ENCODE measurements around the gene NPDC1.
A peak's percentile ranks its signal among the peaks of the same experiment; 100 is the strongest.

The NPDC1 gene

DNA sequence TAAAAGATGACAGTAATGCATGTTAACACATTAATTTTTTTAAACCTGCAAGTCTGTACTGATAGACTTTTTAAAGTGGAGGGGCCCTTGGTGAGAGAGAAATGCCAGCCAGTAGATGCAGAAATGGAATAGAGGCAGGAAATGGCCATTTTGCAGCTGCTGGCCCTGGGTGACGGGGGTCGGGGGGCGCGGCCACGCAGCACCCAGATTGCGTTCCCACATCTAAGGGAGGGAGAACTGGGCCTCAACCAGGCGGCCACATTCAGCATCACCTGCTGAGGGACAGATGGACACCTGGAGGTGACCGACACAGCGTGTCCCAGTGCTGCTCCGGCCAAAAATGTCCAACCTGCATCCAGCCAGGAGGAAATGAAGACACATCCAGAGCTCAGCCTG, 43.3 kb downstream of the NPDC1 start:
- Histone ChIP-seq H3K27me3 (ENCODE audit: control insufficient read depth in 1 of 2, insufficient read depth in 2 of 2, low read length in 2 of 2) (peaks cover 0 to under 1% of the 10 kb centered on the region in 2 donors), H3K27ac (ENCODE audit: low read depth, low read length) (no peak overlapping the region), H3K36me3 (ENCODE audit: control insufficient read depth in 1 of 2, insufficient read depth in 2 of 2, low read length in 2 of 2) (no peaks in the 10 kb centered on the region), H3K9ac (ENCODE audit: low read depth in 1 of 2, low read length in 2 of 2) (no peak overlapping the region), H3K4me3 (ENCODE audit: low read depth in 1 of 2, low read length in 2 of 2) (no peak overlapping the region), H3K4me1 (ENCODE audit: control insufficient read depth in 1 of 2, insufficient read depth in 2 of 2, low read length in 2 of 2) (peaks cover under 1 to 1% of the 10 kb centered on the region in 2 donors), H3K9me3 (ENCODE audit: control insufficient read depth in 1 of 2, low read length in 2 of 2) (no peaks in the 10 kb centered on the region)

DNA sequence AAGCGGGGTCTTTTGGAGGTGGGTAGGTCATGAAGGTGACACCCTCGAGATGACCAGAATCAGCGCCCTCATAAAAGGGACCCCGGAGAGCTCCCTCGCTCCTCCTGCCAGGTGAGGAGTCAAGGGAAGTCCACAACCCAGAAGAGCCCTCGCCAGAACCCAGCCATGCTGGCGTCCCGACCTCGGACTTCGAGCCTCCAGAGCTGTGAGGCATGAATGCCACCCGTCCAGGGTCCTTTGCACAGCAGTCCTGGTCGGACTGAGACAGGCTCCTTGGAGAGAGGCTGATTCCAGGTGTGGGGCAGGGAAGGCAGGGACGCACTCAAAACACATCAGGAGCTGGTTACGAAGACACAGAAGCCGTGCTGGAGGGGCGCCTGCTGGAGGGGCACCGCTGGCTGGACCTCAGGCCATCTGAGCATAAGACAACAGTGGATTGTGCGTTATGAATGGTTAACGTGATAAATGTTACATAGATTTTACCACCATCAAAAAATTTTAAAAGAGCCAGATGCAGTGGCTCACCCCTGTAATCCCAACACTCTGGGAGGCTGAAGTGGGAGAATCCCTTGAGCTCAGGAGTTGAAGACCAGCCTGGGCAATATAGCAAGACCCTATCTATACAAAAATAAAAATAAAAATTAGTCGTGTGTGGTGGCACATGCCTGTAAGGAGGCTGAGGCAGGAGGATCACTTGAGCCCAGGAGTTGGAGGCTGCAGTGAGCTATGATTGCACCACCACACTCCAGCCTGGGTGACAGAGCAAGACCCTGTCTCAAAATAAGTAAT, 43.9 kb downstream of the NPDC1 start:
- Histone ChIP-seq H3K9me3 (ENCODE audit: control insufficient read depth in 1 of 2, low read length in 2 of 2) (no peaks in the 10 kb centered on the region), H3K36me3 (ENCODE audit: control insufficient read depth in 1 of 2, insufficient read depth in 2 of 2, low read length in 2 of 2) (no peaks in the 10 kb centered on the region), H3K4me3 (ENCODE audit: low read depth in 1 of 2, low read length in 2 of 2) (no peak overlapping the region), H3K27ac (ENCODE audit: low read depth, low read length) (no peak overlapping the region), H3K4me1 (ENCODE audit: control insufficient read depth in 1 of 2, insufficient read depth in 2 of 2, low read length in 2 of 2) (peaks cover 7% of the 10 kb centered on the region in 2 donors), H3K9ac (ENCODE audit: low read depth in 1 of 2, low read length in 2 of 2) (no peak overlapping the region), H3K27me3 (ENCODE audit: control insufficient read depth in 1 of 2, insufficient read depth in 2 of 2, low read length in 2 of 2) (peaks cover 0 to 5% of the 10 kb centered on the region in 2 donors)

DNA sequence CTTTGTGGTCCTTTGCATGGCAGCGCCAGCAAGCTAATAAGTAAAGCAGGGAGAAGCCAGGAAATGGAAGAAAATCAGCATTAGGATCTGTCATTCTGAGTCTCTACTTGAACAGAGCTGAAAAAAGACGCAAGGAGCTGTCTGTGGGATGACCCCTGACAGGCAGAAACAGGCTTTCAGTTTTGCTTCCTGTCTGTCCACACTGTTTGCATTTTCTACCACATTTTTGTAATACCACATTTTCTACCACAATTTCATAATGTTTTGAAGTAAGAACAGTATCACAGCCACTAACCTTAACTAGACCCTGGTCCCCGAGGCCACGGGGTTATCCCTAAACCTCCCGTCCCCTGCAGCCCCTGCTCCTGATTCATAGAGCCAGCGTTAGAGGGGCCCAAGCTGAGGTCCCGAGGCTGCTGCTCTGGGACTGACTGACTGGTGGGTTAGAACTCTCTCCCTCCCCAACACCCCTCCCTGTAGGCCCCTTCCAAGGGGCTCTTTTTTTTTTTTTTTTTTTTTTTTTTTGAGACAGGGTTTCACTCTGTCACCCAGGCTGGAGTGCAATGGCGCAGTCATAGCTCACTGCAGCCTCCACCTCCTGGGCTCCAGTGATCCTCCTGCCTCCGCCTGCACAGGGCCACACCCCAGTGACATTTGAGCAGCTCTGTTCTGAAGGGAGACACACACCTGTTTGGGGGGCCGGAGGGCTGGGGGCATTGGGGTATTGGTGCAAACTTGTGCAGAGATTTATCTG, 45.6 kb downstream of the NPDC1 start:
- H3K9ac ChIP-seq (ENCODE audit: low read depth in 1 of 2, low read length in 2 of 2), result peak overlapping the region in 1 of 2 donors; percentile 19
- H3K4me1 ChIP-seq (ENCODE audit: control insufficient read depth in 1 of 2, insufficient read depth in 2 of 2, low read length in 2 of 2), result peaks cover 20 to 22% of the 10 kb centered on the region in 2 donors
- H3K27me3 ChIP-seq (ENCODE audit: control insufficient read depth in 1 of 2, insufficient read depth in 2 of 2, low read length in 2 of 2), result peaks cover 0 to 12% of the 10 kb centered on the region in 2 donors
- peak overlapping the region in 1 of 2 donors; percentile 32 for H3K4me3 ChIP-seq (ENCODE audit: low read depth in 1 of 2, low read length in 2 of 2)
- no peaks in the 10 kb centered on the region for H3K9me3 ChIP-seq (ENCODE audit: control insufficient read depth in 1 of 2, low read length in 2 of 2)
- H3K27ac ChIP-seq (ENCODE audit: low read depth, low read length), result peak overlapping the region; percentile 56
- H3K36me3 ChIP-seq (ENCODE audit: control insufficient read depth in 1 of 2, insufficient read depth in 2 of 2, low read length in 2 of 2), result no peaks in the 10 kb centered on the region

DNA sequence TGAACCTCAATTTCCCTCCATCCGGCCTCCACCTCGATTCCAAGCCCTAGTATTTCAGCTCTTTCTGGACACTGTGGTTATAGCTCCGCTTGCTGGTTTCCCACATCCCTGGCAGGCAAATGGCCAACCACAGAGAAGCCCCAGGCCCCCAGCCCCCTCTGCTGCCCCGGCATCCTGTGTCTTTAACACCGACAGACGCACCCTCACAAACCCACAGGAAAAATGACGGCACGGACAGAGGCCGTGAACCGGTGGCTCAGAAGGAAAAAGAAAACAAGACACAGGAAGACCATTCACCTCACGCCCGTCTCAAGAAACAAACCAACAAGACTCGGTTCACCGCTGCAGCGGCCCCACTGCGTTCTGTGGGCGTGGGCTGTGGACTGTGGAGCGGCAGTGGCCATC, 48.1 kb downstream of the NPDC1 start:
- Histone ChIP-seq H3K9me3 (ENCODE audit: control insufficient read depth in 1 of 2, low read length in 2 of 2) (no peaks in the 10 kb centered on the region), H3K4me1 (ENCODE audit: control insufficient read depth in 1 of 2, insufficient read depth in 2 of 2, low read length in 2 of 2) (peaks cover 36 to 44% of the 10 kb centered on the region in 2 donors), H3K27me3 (ENCODE audit: control insufficient read depth in 1 of 2, insufficient read depth in 2 of 2, low read length in 2 of 2) (peaks cover 0 to 12% of the 10 kb centered on the region in 2 donors), H3K27ac (ENCODE audit: low read depth, low read length) (no peak overlapping the region), H3K36me3 (ENCODE audit: control insufficient read depth in 1 of 2, insufficient read depth in 2 of 2, low read length in 2 of 2) (peaks cover 0 to 3% of the 10 kb centered on the region in 2 donors), H3K4me3 (ENCODE audit: low read depth in 1 of 2, low read length in 2 of 2) (peak overlapping the region; percentile 10 to 52), H3K9ac (ENCODE audit: low read depth in 1 of 2, low read length in 2 of 2) (no peak overlapping the region)

DNA sequence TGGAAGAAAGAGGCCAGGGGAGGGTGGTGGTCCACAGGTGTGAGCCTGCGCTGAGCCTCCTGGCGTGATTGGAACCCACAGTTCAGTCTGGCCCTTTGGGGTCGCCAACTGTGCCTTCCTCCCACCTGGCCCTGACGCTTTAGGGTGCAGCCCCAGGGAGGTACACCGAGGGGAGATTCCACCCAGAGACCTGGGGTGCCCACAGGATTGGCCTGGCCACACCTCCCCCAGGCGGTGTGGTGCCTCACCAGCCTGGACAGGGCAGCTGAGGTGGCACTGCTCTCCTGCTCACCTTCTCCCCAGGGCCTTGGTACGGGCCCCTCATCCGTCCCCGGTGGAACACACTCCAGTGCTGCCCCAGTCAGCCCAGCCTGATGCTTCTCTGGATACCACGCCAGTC, 48.6 kb downstream of the NPDC1 start:
- peak overlapping the region; percentile 10 to 52 for H3K4me3 ChIP-seq (ENCODE audit: low read depth in 1 of 2, low read length in 2 of 2)
- H3K36me3 ChIP-seq (ENCODE audit: control insufficient read depth in 1 of 2, insufficient read depth in 2 of 2, low read length in 2 of 2), result peaks cover 0 to 3% of the 10 kb centered on the region in 2 donors
- H3K27me3 ChIP-seq (ENCODE audit: control insufficient read depth in 1 of 2, insufficient read depth in 2 of 2, low read length in 2 of 2), result peaks cover 0 to 12% of the 10 kb centered on the region in 2 donors
- H3K9me3 ChIP-seq (ENCODE audit: control insufficient read depth in 1 of 2, low read length in 2 of 2), result no peaks in the 10 kb centered on the region
- H3K27ac ChIP-seq (ENCODE audit: low read depth, low read length), result no peak overlapping the region
- peaks cover 37 to 48% of the 10 kb centered on the region in 2 donors for H3K4me1 ChIP-seq (ENCODE audit: control insufficient read depth in 1 of 2, insufficient read depth in 2 of 2, low read length in 2 of 2)
- H3K9ac ChIP-seq (ENCODE audit: low read depth in 1 of 2, low read length in 2 of 2), result peak overlapping the region in 1 of 2 donors; percentile 12

DNA sequence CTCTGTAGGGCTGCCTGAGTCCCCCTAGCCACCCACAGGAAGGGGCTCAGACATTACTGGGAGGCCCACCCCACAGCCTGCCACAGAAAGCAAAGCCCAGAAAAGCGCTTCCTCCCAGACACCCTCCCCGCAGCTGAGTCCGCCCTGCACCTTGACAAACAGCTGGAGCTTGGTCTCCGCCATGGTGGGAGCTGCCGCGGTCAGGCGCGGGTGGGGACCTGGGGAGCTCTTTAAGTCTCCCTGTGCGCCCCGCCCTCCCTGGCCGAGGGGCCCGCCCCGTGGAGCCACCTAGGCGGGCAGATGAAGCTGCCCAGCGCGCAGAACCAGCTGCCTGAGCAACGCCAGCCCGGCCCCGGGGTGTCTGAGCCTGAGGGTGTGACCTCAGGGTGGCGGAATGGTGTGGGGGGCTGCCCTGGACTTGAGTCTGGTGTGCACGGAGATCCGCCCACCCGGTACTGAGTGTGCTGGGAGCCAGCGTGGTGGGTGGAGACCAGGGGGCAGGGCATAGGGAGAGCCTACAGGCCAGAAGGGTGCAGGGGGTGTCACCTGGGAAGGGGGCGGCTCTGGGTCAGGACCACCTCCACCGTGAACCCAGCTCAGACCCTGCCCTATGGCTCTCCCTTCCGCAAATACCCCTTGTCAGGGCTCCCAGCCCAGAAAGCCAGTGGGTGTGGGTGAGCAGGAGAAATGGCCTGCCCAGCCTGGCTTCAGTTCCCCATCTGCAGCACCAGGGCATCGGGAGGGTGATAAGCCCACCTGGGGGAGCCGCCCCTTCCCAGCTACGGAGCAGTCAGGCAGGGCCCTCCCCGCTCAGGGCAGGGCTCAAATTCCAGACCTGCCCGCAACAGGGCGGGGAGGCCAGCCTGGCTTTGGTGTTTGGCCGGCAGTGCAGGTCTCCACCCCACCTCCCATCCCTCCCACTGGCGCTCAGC, 49.4 kb downstream of the NPDC1 start, which contains the start of gene CLIC3:
Gene CLIC3, minus strand, starts transcription at position 208 of the 932 bp plus-strand sequence. Its CDS starts 25 bp downstream, at position 183.
- Histone ChIP-seq H3K9ac (ENCODE audit: low read depth in 1 of 2, low read length in 2 of 2) (peak within 1 kb of the TSS; percentile 32 to 43), H3K4me1 (ENCODE audit: control insufficient read depth in 1 of 2, insufficient read depth in 2 of 2, low read length in 2 of 2) (peaks cover 37 to 48% of the 10 kb centered on the region in 2 donors), H3K27me3 (ENCODE audit: control insufficient read depth in 1 of 2, insufficient read depth in 2 of 2, low read length in 2 of 2) (peaks cover 0 to 12% of the 10 kb centered on the region in 2 donors), H3K9me3 (ENCODE audit: control insufficient read depth in 1 of 2, low read length in 2 of 2) (no peaks in the 10 kb centered on the region), H3K36me3 (ENCODE audit: control insufficient read depth in 1 of 2, insufficient read depth in 2 of 2, low read length in 2 of 2) (peaks cover 0 to 3% of the 10 kb centered on the region in 2 donors), H3K27ac (ENCODE audit: low read depth, low read length) (no peak within 1 kb of the TSS), H3K4me3 (ENCODE audit: low read depth in 1 of 2, low read length in 2 of 2) (peak within 1 kb of the TSS; percentile 52 to 53)

DNA sequence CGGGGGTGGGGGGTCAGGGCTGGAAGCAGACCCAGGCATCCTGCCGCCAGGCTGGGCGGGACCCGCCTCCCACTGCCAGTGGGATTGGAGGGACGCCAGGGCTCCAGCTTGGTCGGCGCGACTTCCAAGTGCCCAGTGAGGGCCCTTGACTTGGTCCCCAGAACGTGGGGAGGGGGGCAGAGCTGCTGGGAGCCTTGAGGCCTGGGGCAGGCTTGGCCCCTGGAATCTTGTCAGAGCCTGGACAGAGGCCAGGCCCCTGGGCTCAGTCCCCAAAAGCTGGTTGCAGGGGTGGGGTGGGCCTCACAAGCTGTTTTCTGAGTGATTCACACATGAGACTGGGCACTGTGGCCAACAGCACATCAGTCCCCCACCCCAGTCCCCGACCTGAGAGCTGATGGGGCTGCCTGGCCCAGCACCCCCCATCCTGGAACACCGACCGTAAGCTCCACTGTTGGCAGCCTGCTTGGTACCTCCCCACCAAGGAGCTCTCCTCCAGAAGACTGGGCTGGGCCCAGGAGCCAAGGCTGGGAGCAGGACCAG, 50.1 kb downstream of the NPDC1 start:
- H3K36me3 ChIP-seq (ENCODE audit: control insufficient read depth in 1 of 2, insufficient read depth in 2 of 2, low read length in 2 of 2), result peaks cover 0 to 3% of the 10 kb centered on the region in 2 donors
- no peak overlapping the region for H3K27ac ChIP-seq (ENCODE audit: low read depth, low read length)
- peak overlapping the region in 1 of 2 donors; percentile 32 for H3K9ac ChIP-seq (ENCODE audit: low read depth in 1 of 2, low read length in 2 of 2)
- H3K27me3 ChIP-seq (ENCODE audit: control insufficient read depth in 1 of 2, insufficient read depth in 2 of 2, low read length in 2 of 2), result peaks cover 0 to 12% of the 10 kb centered on the region in 2 donors
- H3K9me3 ChIP-seq (ENCODE audit: control insufficient read depth in 1 of 2, low read length in 2 of 2), result no peaks in the 10 kb centered on the region
- H3K4me1 ChIP-seq (ENCODE audit: control insufficient read depth in 1 of 2, insufficient read depth in 2 of 2, low read length in 2 of 2), result peaks cover 37 to 48% of the 10 kb centered on the region in 2 donors
- peak overlapping the region in 1 of 2 donors; percentile 53 for H3K4me3 ChIP-seq (ENCODE audit: low read depth in 1 of 2, low read length in 2 of 2)

DNA sequence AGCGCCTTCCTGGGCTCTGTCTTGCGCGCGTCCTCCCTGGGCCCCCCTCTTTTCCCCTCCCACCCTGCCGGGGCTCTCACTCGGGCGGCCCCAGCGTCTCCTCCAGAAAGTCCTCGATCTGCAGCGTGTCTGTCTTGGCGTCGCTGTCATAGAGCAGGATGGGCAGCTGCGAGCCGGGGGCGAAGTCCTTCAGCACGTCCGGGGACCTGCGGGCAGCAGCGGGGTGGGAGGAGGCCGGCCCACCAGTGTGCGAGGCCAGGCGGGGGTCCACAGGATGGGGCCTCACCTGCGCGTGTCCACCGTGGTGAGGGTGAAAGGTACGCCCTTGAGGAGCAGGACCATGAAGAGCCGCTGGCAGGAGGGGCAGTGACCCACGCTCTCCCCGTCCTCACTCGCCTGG, 50.6 kb downstream of the NPDC1 start:
- H3K9me3 ChIP-seq (ENCODE audit: control insufficient read depth in 1 of 2, low read length in 2 of 2), result no peaks in the 10 kb centered on the region
- H3K9ac ChIP-seq (ENCODE audit: low read depth in 1 of 2, low read length in 2 of 2), result no peak overlapping the region
- H3K36me3 ChIP-seq (ENCODE audit: control insufficient read depth in 1 of 2, insufficient read depth in 2 of 2, low read length in 2 of 2), result peaks cover 0 to 3% of the 10 kb centered on the region in 2 donors
- H3K27ac ChIP-seq (ENCODE audit: low read depth, low read length), result no peak overlapping the region
- no peak overlapping the region for H3K4me3 ChIP-seq (ENCODE audit: low read depth in 1 of 2, low read length in 2 of 2)
- peaks cover 0 to 12% of the 10 kb centered on the region in 2 donors for H3K27me3 ChIP-seq (ENCODE audit: control insufficient read depth in 1 of 2, insufficient read depth in 2 of 2, low read length in 2 of 2)
- peaks cover 37 to 48% of the 10 kb centered on the region in 2 donors for H3K4me1 ChIP-seq (ENCODE audit: control insufficient read depth in 1 of 2, insufficient read depth in 2 of 2, low read length in 2 of 2)

DNA sequence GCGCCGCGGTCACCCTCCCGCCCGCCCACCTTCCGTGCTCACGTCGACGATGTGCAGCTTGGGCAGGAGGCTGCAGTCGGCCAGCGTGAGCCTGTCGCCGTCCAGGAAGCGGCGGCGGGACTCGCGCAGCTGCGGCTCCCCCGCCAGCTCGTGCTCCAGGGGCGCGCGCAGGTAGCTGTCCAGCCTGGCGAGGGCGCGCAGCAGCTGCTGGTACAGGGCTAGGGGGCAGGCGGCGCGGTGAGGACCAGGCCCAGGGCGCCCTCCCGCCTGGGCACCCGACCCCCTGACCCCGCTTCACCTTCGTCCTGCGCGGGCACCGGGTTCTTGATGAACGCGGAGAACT, 51.1 kb downstream of the NPDC1 start:
- Histone ChIP-seq H3K36me3 (ENCODE audit: control insufficient read depth in 1 of 2, insufficient read depth in 2 of 2, low read length in 2 of 2) (peaks cover 0 to 3% of the 10 kb centered on the region in 2 donors), H3K4me3 (ENCODE audit: low read depth in 1 of 2, low read length in 2 of 2) (no peak overlapping the region), H3K4me1 (ENCODE audit: control insufficient read depth in 1 of 2, insufficient read depth in 2 of 2, low read length in 2 of 2) (peaks cover 37 to 48% of the 10 kb centered on the region in 2 donors), H3K27ac (ENCODE audit: low read depth, low read length) (no peak overlapping the region), H3K27me3 (ENCODE audit: control insufficient read depth in 1 of 2, insufficient read depth in 2 of 2, low read length in 2 of 2) (peaks cover 0 to 12% of the 10 kb centered on the region in 2 donors), H3K9ac (ENCODE audit: low read depth in 1 of 2, low read length in 2 of 2) (no peak overlapping the region), H3K9me3 (ENCODE audit: control insufficient read depth in 1 of 2, low read length in 2 of 2) (no peaks in the 10 kb centered on the region)

Data from duodenal mucosa (tissue), 2 donors.